ENCODE results near the gene PHYH.
"Not testable (repeated sequence)": the region's sequence is repeated elsewhere in the genome, so short reads cannot be mapped to it uniquely, and the experiment has no call there.

PHYH gene

DNA sequence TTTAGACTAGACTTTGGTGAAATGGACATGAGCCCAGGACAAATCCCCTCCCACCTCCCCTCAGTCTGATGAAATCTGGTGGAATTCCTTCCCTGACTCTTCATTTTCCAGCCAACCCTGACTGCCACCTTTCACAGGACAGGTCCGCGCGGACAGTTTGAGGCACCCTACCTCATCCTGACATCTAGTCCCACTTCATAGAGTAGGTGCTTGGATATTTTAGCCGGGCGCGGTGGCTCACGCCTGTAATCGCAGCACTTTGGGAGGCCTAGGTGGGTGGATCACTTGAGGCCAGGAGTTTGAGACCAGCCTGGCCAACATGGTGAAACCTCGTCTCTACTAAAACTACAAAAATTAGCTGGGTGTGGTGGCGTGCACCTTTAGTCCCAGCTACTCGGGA is 23.7 kb downstream of the PHYH start:
- in situ Hi-C loops (cut with MboI; ENCODE audit: low sequenced_read_pairs) = not testable (repeated sequence)

DNA sequence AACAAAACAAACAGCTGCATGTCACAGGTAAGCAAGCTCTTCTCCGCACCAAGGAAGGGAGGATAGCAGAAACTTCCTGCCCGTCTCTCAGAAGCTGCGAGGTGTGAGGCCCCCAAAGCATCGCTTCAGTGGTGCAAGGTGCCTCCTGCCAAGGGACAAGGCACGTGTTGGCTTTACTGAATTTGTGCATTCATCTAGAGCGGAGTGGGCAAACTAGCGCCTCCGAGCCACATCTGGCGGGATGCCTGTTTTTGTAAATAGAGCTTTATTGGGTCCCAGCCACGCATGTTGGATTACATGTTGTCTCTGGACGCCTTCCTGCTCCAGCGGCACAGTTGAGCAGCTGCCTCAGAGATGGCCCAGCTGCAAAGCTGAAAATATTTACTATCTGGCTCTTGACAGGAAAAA is 27.7 kb downstream of the PHYH start:
- in situ Hi-C loops (cut with MboI; ENCODE audit: low sequenced_read_pairs) = no loop called here

- in situ Hi-C loops (cut with MboI; ENCODE audit: low sequenced_read_pairs) = no loop called here
These were observed 28.2 kb downstream of the PHYH start for GRCh38 chr10:13271552-13272163.

DNA sequence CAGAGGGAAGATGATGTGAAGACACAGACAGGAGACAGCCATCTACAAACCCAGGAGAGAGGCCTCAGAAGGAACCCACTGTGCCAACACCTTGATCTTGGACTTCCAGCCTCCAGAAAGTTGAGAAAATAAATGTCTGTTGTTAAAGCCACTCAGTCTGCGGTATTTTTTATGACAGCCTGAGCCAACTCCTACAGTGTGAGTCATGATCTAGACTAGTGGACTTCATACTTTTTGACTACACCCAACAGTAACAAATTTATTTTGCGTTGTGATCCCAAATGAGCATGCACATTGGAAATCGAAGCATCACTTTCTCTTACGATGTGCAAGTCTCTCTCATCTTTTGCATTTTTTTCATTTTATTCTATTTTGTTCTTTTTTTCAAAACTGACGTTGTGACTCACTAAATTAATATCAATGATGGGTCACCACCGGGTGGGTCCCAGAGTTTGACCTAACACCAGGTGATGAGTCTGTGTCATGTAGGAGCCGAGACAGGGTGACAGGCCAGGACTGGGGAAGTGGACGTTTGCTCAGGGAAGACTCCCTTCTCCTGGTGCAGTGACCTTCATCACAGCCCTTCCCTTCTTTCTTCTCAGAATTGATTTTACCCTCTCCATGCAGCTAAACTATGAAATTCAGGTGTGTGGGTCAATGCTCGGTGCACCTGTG is 28.9 kb downstream of the PHYH start:
- in situ Hi-C loops (cut with MboI; ENCODE audit: low sequenced_read_pairs) = no loop called here

- in situ Hi-C loops (cut with MboI; ENCODE audit: low sequenced_read_pairs) = no loop called here
These were observed 31.0 kb downstream of the PHYH start for GRCh38 chr10:13268841-13269240.

DNA sequence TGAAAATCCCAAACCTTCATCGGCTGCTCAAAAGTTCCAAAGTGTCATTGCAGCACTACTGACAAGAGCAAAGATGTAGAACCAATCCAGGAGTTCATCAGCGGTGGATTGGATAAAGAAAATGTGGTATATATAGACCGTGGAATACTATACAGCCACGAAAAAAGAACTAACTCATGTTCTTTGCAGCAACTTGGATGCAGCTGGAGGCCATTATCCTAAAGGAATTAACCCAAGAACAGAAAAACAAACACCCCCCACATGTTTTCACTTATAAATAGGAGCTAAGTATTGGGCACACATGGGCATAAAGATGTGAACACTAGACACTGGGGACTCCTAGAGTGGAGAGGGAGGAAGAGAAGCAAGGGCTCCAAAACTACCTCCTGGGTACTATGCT is 31.6 kb downstream of the PHYH start:
- in situ Hi-C loops (cut with MboI; ENCODE audit: low sequenced_read_pairs) = no loop called here

- in situ Hi-C loops (cut with MboI; ENCODE audit: low sequenced_read_pairs) = no loop called here
These were observed 36.3 kb downstream of the PHYH start for GRCh38 chr10:13263591-13263990.

DNA sequence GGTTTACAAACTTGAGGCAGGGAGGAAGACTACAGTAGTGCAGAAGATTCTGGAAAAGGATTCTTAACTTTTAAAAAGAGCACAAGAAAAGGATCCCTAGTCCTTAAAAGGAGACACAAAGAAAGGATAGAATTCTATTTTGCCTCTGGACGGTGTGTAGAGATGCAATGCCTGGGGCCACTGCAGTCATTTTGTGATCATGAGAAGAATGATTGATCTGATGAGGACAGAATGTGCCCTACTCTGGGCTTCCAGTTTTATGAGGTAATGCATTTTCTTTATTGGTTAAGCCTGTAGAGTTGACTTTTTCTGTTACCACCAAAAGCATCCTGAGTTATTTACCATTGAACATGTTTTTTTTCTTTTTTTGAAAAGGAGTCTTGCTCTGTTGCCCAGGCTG is 37.4 kb downstream of the PHYH start:
- in situ Hi-C loops (cut with MboI; ENCODE audit: low sequenced_read_pairs) = no loop called here

- in situ Hi-C loops (cut with MboI; ENCODE audit: low sequenced_read_pairs) = no loop called here
These were observed 42.2 kb downstream of the PHYH start for GRCh38 chr10:13257621-13258140.

- in situ Hi-C loops (cut with MboI; ENCODE audit: low sequenced_read_pairs) = no loop called here
These were observed 43.2 kb downstream of the PHYH start for GRCh38 chr10:13256627-13257026.

- in situ Hi-C loops (cut with MboI; ENCODE audit: low sequenced_read_pairs) = no loop called here
These were observed 46.1 kb downstream of the PHYH start for GRCh38 chr10:13253726-13254125.

- in situ Hi-C loops (cut with MboI; ENCODE audit: low sequenced_read_pairs) = no loop called here
These were observed 52.1 kb downstream of the PHYH start for GRCh38 chr10:13247784-13248183.

DNA sequence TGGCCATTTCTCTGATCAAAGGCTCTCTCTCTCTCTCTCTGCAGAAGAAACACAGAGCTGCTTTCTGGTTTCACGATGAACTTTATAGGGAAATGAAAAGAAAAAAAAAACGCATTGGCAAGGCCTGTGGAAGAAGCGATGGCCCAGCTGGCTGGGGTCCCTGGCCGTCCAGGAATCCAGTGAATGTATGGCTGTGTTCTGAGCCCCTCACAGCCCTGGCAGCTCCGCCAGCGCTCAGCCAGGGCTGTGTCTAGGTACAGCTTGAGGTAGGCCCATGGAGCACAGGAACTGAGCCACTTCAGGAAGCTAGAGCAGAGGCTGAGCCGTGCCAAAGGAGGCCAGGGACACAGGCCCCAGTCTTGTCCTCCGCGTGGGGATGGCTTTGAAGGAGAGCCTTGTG is 52.6 kb downstream of the PHYH start:
- in situ Hi-C loops (cut with MboI; ENCODE audit: low sequenced_read_pairs) = no loop called here

- in situ Hi-C loops (cut with MboI; ENCODE audit: low sequenced_read_pairs) = not testable (repeated sequence)
These were observed 57.6 kb downstream of the PHYH start for GRCh38 chr10:13242260-13242659.

DNA sequence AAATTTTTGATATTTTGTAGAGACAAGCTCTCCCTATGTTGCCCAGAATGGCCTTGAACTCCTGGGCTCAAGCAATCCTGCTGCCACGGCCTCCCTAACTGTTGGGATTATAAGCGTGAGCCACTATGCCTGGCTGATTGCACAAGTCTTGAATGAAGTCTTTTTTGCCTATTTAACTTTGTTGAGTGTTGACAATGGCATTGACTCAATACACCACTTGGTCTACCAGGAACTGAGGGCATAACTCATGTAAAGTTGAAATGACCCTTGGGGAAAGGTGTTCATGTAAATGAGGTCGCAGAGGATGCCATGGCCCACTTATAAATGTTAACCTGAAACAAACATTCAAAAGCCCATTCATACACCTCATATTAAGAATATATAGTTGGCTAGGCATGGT is 58.3 kb downstream of the PHYH start:
- in situ Hi-C loops (cut with MboI; ENCODE audit: low sequenced_read_pairs) = no loop called here

DNA sequence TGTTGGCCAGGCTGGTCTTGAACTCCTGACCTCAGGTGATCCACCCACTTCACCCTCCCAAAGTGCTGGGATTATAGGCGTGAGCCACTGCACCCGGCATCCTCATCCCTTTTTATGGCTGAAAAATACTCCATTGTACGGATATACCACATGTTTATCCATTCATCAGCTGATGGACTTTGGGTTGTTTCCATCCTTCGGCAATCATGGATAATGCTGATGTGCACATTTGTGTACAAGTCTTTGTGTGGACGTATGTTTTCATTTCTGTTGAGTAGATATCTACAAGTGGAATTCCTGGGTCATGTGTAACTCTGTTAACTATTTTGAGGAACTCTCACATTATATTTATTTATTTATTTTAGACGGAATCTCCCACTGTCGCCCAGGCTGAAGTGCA is 59.9 kb downstream of the PHYH start:
- in situ Hi-C loops (cut with MboI; ENCODE audit: low sequenced_read_pairs) = no loop called here

DNA sequence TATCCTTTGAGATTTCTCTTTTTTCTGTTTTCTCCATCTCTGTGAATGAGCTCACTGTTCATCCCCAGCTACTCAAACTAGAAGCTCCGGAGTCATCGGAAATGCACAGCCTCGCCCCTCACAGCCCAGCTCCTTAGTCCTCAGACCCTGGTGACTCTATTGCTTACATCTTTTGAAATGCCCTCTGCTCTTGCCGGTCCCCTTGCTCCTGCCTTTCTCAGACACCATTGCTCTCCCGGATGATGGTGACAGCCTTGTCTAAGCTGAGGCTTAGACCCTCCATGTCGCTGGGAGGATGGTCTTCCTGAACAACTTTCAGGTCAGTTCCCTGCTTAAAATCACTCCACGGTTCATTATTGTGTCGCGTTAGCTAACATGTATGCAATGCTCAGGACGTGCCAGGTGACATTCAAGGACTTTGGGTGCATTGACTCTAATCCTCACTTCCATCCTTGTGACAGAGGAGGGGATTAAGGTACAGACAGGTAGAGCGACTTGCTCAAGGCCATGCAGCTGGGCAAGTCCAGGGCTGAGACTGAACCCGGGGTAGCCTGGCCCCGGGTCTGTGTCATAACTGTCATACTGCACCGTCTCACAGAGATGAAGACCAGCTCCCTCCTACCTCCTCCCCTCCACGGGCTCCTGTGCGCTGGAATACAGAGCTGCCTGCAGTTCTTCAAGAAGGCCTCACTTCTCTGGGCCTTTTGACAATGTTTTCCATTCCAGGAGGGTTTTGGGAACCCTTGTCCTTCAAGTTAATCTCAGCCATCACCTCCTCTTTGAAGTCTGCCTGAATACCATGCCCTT is 61.4 kb downstream of the PHYH start:
- in situ Hi-C loops (cut with MboI; ENCODE audit: low sequenced_read_pairs) = no loop called here

GRCh38 chr10:13236638-13237037 is 63.2 kb downstream of the PHYH start:
- in situ Hi-C loops (cut with MboI; ENCODE audit: low sequenced_read_pairs) = no loop called here

- in situ Hi-C loops (cut with MboI; ENCODE audit: low sequenced_read_pairs) = not testable (repeated sequence)
These were observed 65.1 kb downstream of the PHYH start for GRCh38 chr10:13234736-13235135.

DNA sequence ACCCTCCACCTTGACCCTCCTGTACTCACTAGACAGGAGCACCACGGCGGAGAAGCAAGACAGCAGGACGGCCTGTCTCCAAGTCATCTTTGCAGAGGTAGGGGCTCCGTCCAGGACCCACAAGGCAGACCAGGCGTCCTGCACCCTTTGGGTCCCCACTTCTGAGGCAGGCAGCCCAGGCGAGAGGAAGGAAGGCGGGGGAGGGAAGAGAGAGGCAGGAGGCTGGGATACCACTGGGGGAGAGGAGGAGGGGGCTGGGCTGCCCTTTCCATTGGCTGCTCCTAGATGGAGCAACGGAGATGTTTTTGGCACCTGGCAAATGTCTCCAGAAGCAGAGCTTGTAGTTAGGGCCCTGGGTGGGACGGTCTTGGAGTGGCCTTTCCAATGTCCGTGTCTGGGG is 65.7 kb downstream of the PHYH start, which contains the start of gene UCMA:
Gene UCMA, minus strand, starts transcription at position 203 of the 400 bp plus-strand sequence. Its CDS starts 116 bp downstream, at position 87.
- in situ Hi-C loops (cut with MboI; ENCODE audit: low sequenced_read_pairs) = no loop called here

DNA sequence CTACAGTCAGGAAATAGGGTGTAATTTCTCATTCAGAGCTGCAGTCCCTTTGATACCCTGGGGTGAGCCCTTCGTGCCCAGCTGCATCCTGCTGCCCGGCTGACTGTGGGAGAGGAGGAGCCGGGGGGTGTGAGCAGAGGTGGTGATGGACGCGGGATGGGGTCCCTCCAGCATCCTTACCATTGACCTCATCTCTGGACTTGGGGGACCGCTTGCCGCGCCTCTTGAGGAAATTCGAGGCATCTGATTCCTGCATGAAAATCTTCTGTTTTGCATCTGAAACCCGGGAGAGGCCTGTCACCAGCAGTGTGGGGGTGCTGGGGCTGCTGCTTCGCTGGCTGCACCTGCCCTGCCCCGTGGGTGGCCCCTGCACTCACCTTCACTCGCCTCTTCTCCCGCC is 66.5 kb downstream of the PHYH start:
- in situ Hi-C loops (cut with MboI; ENCODE audit: low sequenced_read_pairs) = no loop called here

DNA sequence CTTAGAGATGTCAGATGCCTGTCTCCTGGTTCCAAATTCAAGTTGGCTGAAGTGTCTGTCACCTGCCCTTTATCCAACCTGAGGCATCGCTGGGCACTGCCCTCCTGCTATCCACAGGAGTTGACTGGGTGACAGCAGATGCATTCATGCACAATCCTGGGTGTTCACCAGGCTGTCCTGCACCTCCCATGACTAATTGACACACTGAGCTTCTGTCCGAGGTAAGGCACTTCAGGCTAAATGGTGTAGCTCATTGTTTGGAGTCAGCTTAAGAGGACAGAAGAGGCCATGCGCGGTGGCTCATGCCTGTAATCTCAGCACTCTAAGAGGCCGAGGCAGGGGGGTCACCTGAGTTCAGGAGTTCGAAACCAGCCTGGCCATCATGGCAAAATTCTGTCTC is 68.1 kb downstream of the PHYH start:
- in situ Hi-C loops (cut with MboI; ENCODE audit: low sequenced_read_pairs) = no loop called here
